ENCODE results near the gene GNA12. TPM values are rescaled to one million over a fixed set of nuclear protein-coding genes. Genes with fewer than 3 reads are reported as not detected.

The GNA12 gene
- total and polyA plus RNA-seq, 4 donors = 3.7 to 19.0 (median 11.3) TPM

DNA sequence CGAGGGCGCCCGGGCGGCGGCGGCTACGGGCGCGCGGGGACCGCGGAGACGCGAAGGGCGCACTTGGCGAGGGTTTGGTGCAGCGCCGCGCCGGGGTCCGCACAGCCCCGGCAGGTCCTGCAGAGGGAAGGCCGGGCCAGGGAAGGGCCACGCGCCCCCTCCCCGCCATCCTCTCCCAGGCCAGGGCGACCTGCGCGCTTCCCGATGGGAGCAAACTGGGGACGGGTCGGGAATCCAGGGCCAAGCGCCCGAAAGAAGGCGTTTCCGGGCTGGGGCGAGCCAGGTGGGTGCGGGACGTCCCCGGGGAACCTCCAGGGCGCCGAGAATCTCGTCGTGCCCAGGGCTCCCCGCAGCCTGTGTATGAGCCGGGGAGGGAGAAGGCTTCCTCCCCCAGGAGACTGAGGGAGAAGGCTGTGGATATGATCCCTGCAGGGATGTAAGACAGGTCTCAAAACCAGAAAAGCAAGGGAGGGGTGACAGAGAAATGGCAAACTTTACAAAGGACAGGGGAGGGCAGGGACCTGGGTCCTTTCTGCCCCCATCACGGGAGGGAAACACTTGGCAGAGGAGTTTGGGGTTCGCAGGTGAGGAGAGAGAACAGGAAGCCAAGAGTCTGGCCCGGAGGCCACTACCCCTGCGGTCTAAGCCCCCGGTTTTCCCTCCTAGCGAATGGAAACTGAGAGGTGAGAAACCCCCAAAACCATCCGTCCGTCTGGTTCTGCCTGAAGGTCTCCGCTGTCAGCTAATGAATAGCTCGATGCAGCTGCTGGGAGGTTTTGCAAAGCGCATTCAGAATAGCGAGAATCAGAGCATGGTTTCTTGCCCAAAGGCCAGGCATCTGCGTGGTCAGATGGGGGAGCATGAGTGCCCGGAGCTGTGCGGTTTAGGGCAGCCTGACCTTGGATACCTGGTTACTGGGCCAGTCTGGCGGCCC, 155.4 kb downstream of the GNA12 start:
- DNase-seq (ENCODE audit: low spot score) = no peak
- H3K27me3 ChIP-seq (ENCODE audit: control insufficient read depth in 4 of 4, insufficient read depth in 4 of 4, low read length in 3 of 4) = peaks cover 0 to 2% (median 0%) of the 10 kb centered on the region in 4 donors

More for the DNA sequence above, 155.4 kb downstream of the GNA12 start:
- peaks cover 2 to 15% (median 7%) of the 10 kb centered on the region in 4 donors for H3K4me1 ChIP-seq (ENCODE audit: control insufficient read depth in 4 of 4, insufficient read depth in 4 of 4, low read length in 3 of 4)
- H3K36me3 ChIP-seq (ENCODE audit: control insufficient read depth in 4 of 4, insufficient read depth in 3 of 4, low read depth in 1 of 4, low read length in 3 of 4) = no peaks in the 10 kb centered on the region
- H3K4me3 ChIP-seq (ENCODE audit: low read depth in 1 of 3, low read length in 3 of 3) = peak overlapping the region in 1 of 3 donors; percentile 28
- no peaks in the 10 kb centered on the region for H3K9me3 ChIP-seq (ENCODE audit: control insufficient read depth in 4 of 4, low read length in 3 of 4)
- TF ChIP-seq EGR1 (IDR thresholded peaks at IDR 0.05; ENCODE audit: low read depth in 2 of 2) = no peak
- TF ChIP-seq NR2F2 (IDR thresholded peaks at IDR 0.05) = no peak
- TF ChIP-seq TAF1 (conservative IDR thresholded peaks at IDR 0.05) = no peak
- no peak for TF ChIP-seq ATF3 (IDR thresholded peaks at IDR 0.05)
- TF ChIP-seq RAD21 (IDR thresholded peaks at IDR 0.05) = no peak
- no peak for TF ChIP-seq HNF4G (IDR thresholded peaks at IDR 0.05)
- TF ChIP-seq, protein P1, sequence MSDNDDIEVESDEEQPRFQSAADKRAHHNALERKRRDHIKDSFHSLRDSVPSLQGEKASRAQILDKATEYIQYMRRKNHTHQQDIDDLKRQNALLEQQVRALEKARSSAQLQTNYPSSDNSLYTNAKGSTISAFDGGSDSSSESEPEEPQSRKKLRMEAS (IDR thresholded peaks at IDR 0.05) = no peak
- no peak for TF ChIP-seq HNF4A (conservative IDR thresholded peaks at IDR 0.05)
- no peak for TF ChIP-seq FOXA1 (IDR thresholded peaks at IDR 0.05)
- no peak for TF ChIP-seq SP1 (IDR thresholded peaks at IDR 0.05)
- no peak for TF ChIP-seq FOXA2 (IDR thresholded peaks at IDR 0.05)
- no peak for TF ChIP-seq CTCF (IDR thresholded peaks at IDR 0.05; ENCODE audit: low read depth, low read length, missing input control)
- TF ChIP-seq YY1 (IDR thresholded peaks at IDR 0.05) = no peak
- no peak for TF ChIP-seq JUND (IDR thresholded peaks at IDR 0.05)
- no peak for TF ChIP-seq RXRA (IDR thresholded peaks at IDR 0.05)
- TF ChIP-seq ZBTB33 (IDR thresholded peaks at IDR 0.05) = no peak
- TF ChIP-seq GABPA (IDR thresholded peaks at IDR 0.05 in 1 of 2, conservative IDR thresholded peaks at IDR 0.05 in 1 of 2) = no peak
- TF ChIP-seq, protein P2, sequence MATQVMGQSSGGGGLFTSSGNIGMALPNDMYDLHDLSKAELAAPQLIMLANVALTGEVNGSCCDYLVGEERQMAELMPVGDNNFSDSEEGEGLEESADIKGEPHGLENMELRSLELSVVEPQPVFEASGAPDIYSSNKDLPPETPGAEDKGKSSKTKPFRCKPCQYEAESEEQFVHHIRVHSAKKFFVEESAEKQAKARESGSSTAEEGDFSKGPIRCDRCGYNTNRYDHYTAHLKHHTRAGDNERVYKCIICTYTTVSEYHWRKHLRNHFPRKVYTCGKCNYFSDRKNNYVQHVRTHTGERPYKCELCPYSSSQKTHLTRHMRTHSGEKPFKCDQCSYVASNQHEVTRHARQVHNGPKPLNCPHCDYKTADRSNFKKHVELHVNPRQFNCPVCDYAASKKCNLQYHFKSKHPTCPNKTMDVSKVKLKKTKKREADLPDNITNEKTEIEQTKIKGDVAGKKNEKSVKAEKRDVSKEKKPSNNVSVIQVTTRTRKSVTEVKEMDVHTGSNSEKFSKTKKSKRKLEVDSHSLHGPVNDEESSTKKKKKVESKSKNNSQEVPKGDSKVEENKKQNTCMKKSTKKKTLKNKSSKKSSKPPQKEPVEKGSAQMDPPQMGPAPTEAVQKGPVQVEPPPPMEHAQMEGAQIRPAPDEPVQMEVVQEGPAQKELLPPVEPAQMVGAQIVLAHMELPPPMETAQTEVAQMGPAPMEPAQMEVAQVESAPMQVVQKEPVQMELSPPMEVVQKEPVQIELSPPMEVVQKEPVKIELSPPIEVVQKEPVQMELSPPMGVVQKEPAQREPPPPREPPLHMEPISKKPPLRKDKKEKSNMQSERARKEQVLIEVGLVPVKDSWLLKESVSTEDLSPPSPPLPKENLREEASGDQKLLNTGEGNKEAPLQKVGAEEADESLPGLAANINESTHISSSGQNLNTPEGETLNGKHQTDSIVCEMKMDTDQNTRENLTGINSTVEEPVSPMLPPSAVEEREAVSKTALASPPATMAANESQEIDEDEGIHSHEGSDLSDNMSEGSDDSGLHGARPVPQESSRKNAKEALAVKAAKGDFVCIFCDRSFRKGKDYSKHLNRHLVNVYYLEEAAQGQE (IDR thresholded peaks at IDR 0.05) = no peak
- H3K27ac ChIP-seq (ENCODE audit: low read depth in 1 of 2, low read length in 2 of 2) = no peak overlapping the region
- H3K9ac ChIP-seq (ENCODE audit: low read depth in 1 of 2, low read length in 2 of 2) = no peak overlapping the region
- WGBS = 12% methylated on average over 62 of the region's 62 CpGs

Data from liver (tissue), 9 donors.